ENCODE measurements around the gene XIST.
"Not testable (repeated sequence)": the region's sequence is repeated elsewhere in the genome, so short reads cannot be mapped to it uniquely, and the experiment has no call there.

Gene XIST

DNA sequence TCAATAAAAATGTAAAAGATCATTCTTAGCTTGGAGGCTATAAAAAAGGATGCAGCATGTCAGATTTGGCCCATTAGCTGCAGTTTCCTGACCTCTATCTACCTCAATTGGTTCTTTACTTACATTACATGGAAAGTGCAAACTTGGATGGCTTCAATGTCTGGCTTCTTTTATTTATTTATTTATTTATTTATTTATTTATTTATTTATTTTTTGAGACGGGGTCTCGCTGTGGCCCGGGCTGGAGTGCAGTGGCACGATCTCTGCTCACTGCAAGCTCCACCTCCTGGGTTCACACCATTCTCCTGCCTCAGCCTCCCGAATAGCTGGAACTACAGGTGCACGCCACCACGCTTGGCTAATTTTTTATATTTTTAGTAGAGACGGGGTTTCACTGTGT is 60.0 kb downstream of the XIST start:
- not testable (repeated sequence) for DNase-seq

DNA sequence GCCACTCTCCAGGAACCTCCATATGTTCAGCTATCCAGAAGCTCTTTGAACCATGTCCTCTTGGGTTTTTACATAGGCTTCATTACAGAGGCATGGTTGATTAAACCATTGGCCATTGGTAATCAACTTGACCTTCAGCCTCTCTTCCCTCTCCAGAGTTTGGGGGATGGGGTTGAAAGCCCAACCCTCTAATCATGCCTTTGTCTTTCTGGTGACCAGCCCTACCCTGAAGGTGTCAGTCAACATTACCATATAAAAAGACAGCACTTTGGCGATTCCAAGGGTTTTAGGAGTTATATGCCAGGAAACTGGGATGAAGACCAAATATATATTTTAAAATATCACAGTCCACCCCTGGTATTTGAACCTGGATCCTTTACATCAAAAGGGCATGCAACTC is 67.0 kb downstream of the XIST start:
- DNase-seq, result no peak
